Mesendoderm (in vitro differentiated cells): Measurements from ENCODE around the gene ARID3A.

Experiments
- DNase-seq: peaks from one replicate; pipeline ENCODE4 v3.0.0; 2013
- H2AK5ac ChIP-seq: 2 replicates; pipeline ENCODE4 v1.6.1; 2013; ENCODE audit warnings: low read length, inconsistent platforms
- H2BK120ac ChIP-seq: 2 replicates; pipeline ENCODE4 v1.6.1; 2013; ENCODE audit warnings: low read depth, mild to moderate bottlenecking, low read length, moderate library complexity, mixed read lengths
- H2BK15ac ChIP-seq: replicated peaks from 2 replicates; pipeline ENCODE4 v1.6.1; 2013; ENCODE audit warnings: low read depth, mild to moderate bottlenecking, moderate library complexity
- H2BK5ac ChIP-seq: 2 replicates; pipeline ENCODE4 v1.6.1; 2013; ENCODE audit warnings: low read length, inconsistent platforms
- H3K18ac ChIP-seq: 2 replicates; pipeline ENCODE4 v1.6.1; 2013; ENCODE audit warnings: mild to moderate bottlenecking, low read length, mixed read lengths
- H3K23ac ChIP-seq: one replicate; pipeline ENCODE4 v1.6.1; 2013; ENCODE audit warnings: low read length
- H3K27ac ChIP-seq: 2 replicates; pipeline ENCODE4 v1.5.1; 2013; ENCODE audit warnings: low read depth, mild to moderate bottlenecking, inconsistent platforms, low read length, moderate library complexity
- H3K27me3 ChIP-seq: 2 replicates; pipeline ENCODE4 v1.6.1; 2013; ENCODE audit warnings: low read length, control low read depth, mild to moderate bottlenecking, inconsistent platforms; ENCODE audit not compliant: insufficient read depth, poor library complexity
- H3K36me3 ChIP-seq: 2 replicates; pipeline ENCODE4 v1.6.1; 2013; ENCODE audit warnings: low read length, inconsistent platforms; ENCODE audit not compliant: control insufficient read depth, insufficient read depth
- H3K4ac ChIP-seq: one replicate; pipeline ENCODE4 v1.6.1; 2013; ENCODE audit warnings: low read depth, mild to moderate bottlenecking, low read length, moderate library complexity
- H3K4me1 ChIP-seq: 2 replicates; pipeline ENCODE4 v1.6.1; 2013; ENCODE audit warnings: low read depth, low read length, inconsistent platforms; ENCODE audit not compliant: control insufficient read depth
- H3K4me2 ChIP-seq: 2 replicates; pipeline ENCODE4 v1.6.1; 2013; ENCODE audit warnings: low read length
- H3K4me3 ChIP-seq: 2 replicates; pipeline ENCODE4 v1.5.1; 2013; ENCODE audit warnings: mild to moderate bottlenecking, low read length
- H3K56ac ChIP-seq: one replicate; pipeline ENCODE4 v1.6.1; 2013; ENCODE audit warnings: low read length
- H3K79me1 ChIP-seq: 2 replicates; pipeline ENCODE4 v1.6.1; 2013; ENCODE audit warnings: low read length, inconsistent platforms
- H3K79me2 ChIP-seq: 2 replicates; pipeline ENCODE4 v1.6.1; 2013; ENCODE audit warnings: mild to moderate bottlenecking, low read length; ENCODE audit not compliant: control insufficient read depth, insufficient read depth
- H3K9ac ChIP-seq: 2 replicates; pipeline ENCODE4 v1.6.1; 2013; ENCODE audit warnings: low read length, inconsistent platforms
- H4K5ac ChIP-seq: one replicate; pipeline ENCODE4 v1.6.1; 2013; ENCODE audit warnings: low read length
- H4K8ac ChIP-seq: one replicate; pipeline ENCODE4 v1.6.1; 2013; ENCODE audit warnings: low read depth, mild to moderate bottlenecking, control low read depth, low read length, moderate library complexity
- WGBS: extraction: QIAGEN DNeasy Blood & Tissue Kit; methylation state at CpG from one replicate; pipeline ENCODE4 v1.1.7; 2013; ENCODE audit warnings: low lambda C conversion rate, missing lambda C conversion rate; ENCODE audit not compliant: insufficient coverage; ENCODE audit errors: extremely low coverage; 5-methylcytosine and 5-hydroxymethylcytosine counted together

Gene ARID3A

DNA sequence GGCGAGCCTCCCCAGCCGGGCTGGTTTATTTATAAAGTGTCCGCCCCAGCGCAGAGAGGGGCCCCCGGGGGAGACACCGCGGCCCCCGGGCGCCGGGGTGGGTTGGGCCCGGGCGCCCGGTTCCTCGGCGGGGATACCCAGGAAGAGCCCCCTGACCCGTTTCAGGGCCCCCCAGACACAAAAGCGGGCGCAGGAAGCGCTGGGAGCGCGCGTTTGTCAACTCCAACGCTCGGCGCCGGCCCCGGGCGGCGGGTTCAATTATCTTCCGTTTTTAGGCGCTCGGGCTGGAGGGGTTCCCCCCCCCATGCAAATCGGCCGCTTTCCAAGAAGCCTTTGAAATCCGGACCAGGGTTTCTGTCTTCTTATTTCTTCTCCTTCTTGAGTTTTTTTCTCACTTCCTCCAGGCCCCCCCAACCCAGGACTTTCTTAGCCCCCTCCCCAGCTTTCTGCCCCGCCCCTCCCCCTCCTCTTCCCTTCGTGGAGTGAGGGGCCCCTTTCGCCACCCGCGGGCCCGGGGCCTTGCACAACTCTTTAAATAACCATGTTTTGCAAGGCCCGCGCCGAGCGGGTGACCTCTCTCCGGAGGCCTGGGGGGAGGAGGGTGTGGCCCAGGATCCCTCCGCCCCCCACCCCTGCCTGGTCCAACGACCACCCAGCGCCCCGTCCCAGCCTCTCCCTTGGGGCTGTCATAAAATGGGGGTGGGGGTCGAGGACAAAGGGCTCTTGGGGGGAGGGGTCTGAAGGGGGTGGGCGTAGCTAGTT is 935 bp downstream of the ARID3A start:
- Histone ChIP-seq H4K5ac (no peak overlapping the region), H3K79me1 (peaks cover 5% of the 10 kb centered on the region), H3K27ac (peak overlapping the region; percentile 92), H3K9ac (peak overlapping the region; percentile 93), H3K36me3 (peaks cover 2% of the 10 kb centered on the region), H2BK15ac (no peak overlapping the region), H2BK120ac (peak overlapping the region; percentile 96), H3K4me1 (no peaks in the 10 kb centered on the region), H2BK5ac (no peak overlapping the region), H3K18ac (peak overlapping the region; percentile 100), H3K27me3 (no peaks in the 10 kb centered on the region), H3K23ac (no peak overlapping the region), H2AK5ac (no peak overlapping the region), H3K4me2 (peak overlapping the region; percentile 31), H4K8ac (peak overlapping the region; percentile 76), H3K4ac (peak overlapping the region; percentile 99), H3K56ac (peak overlapping the region; percentile 89), H3K4me3 (peak overlapping the region; percentile 91), H3K79me2 (peaks cover 26% of the 10 kb centered on the region)
- no CpG with 5 or more reads among the region's 52 CpGs for WGBS
- DNase-seq: peak; percentile 69

DNA sequence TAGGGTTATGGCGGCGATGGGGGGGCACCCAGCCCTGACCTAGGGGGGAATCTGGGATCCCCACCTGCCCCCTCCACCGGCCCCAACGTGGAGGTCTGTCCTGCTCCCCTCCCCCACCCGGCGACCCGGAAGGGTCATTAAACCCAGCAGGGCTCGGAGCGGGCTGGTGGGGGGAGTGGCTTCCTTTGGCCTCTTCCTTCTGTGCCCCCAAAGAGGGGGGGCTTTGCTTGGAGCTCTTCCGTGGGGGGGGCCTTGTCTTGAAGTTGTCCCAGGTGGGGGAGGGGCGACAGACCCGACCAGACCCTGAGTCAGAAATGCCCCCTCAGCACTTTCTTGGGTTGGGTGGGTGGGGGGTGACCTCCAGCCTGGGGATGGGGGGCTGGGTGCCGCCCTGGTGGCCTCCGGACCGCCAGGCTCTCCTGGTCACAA is 1.5 kb downstream of the ARID3A start:
- Histone ChIP-seq H2BK5ac (peak overlapping the region; percentile 49), H3K9ac (peak overlapping the region; percentile 78), H3K27me3 (no peaks in the 10 kb centered on the region), H3K4ac (peak overlapping the region; percentile 99), H3K23ac (no peak overlapping the region), H3K27ac (peak overlapping the region; percentile 92), H2BK15ac (no peak overlapping the region), H3K56ac (peak overlapping the region; percentile 89), H3K4me1 (no peaks in the 10 kb centered on the region), H3K4me3 (peak overlapping the region; percentile 22), H2AK5ac (no peak overlapping the region), H3K4me2 (peak overlapping the region; percentile 29), H3K18ac (peak overlapping the region; percentile 100), H2BK120ac (peak overlapping the region; percentile 96), H3K36me3 (peaks cover 2% of the 10 kb centered on the region), H3K79me2 (peaks cover 32% of the 10 kb centered on the region), H3K79me1 (peaks cover 6% of the 10 kb centered on the region), H4K8ac (peak overlapping the region; percentile 76), H4K5ac (no peak overlapping the region)
- no CpG with 5 or more reads among the region's 15 CpGs for whole genome bisulfite sequencing
- DNase-seq: peak; percentile 67

DNA sequence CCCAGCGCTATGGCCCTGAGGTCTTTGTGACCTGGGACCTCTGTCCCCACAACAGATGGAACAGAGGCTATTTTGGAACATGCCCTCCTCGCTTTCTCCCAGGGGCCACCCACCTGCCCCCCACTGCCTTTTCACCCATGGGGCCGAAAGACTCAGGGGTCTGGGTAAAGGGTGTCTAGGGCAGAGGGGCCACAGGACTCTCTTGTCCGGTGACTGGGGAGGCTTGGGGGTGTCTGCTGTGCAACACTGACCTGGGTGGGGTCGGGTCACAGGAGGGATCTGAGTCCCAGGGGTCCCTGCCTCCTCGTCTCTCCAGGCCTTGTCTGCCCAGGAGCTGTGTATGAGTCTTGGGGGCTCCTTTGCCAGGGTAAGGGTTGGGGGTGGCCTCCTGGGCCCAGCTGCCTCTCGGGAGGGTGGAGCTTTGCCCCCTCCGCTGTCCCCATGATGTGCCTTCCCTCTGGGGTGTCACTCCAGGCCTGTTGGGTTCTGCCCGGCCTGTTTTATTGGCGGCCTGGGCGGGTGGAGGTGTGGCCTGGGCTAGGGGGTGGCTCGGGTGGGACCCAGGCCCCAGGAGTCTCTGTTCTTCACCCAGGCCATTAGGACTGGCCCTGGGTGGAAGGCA is 2.1 kb downstream of the ARID3A start:
- Histone ChIP-seq H2AK5ac (no peak overlapping the region), H3K4me3 (no peak overlapping the region), H3K79me1 (peaks cover 6% of the 10 kb centered on the region), H2BK120ac (peak overlapping the region; percentile 96), H3K23ac (peak overlapping the region; percentile 45), H3K9ac (peak overlapping the region; percentile 78), H3K4me1 (no peaks in the 10 kb centered on the region), H3K27me3 (no peaks in the 10 kb centered on the region), H3K79me2 (peaks cover 37% of the 10 kb centered on the region), H4K8ac (peak overlapping the region; percentile 76), H2BK15ac (no peak overlapping the region), H3K56ac (peak overlapping the region; percentile 89), H3K36me3 (peaks cover 2% of the 10 kb centered on the region), H3K18ac (peak overlapping the region; percentile 100), H3K4ac (peak overlapping the region; percentile 99), H3K27ac (peak overlapping the region; percentile 36), H2BK5ac (peak overlapping the region; percentile 49), H4K5ac (no peak overlapping the region), H3K4me2 (peak overlapping the region; percentile 18)
- no peak for DNase-seq
- WGBS: no CpG with 5 or more reads among the region's 12 CpGs

DNA sequence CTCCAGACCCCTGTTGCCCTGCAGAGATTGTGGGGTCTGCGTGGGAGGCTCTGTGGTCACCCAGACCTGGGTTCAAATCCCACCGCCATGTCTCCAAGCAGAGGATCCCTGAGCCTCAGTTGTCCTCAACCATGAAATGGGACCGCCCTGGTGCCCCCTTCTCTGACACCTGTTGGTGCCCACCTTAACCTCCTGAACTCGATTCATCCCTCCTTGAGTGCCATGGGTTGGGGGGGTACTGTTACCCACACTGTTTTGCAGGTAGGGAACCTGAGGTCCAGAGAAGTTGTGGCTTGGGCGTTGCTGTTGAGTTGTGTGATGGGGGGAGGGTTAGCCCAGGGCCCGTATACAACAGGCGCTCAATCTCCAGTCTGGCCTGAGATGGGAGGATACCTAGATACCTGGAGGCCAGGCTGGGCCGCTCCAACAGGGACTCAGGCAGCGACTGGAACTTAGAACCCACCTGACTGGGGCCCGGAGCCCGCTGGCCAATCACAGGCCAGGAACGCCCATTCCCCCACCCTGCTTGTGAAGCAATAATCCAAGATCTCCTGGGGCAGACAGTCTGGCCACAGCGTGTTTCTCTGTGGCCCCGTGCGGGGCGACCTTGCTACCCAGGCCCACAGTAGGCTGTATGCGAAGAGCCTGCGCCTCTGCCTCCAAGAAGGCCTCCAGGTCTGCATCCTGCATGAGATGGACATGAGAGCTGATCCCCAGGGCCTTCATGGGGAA is 2.8 kb downstream of the ARID3A start:
- H3K4me2 ChIP-seq: no peak overlapping the region
- H3K79me2 ChIP-seq: peaks cover 44% of the 10 kb centered on the region
- H3K36me3 ChIP-seq: peaks cover 2% of the 10 kb centered on the region
- no peak overlapping the region for H2BK120ac ChIP-seq
- no peak overlapping the region for H3K18ac ChIP-seq
- no peak overlapping the region for H4K5ac ChIP-seq
- no peak overlapping the region for H4K8ac ChIP-seq
- peak overlapping the region; percentile 15 for H3K56ac ChIP-seq
- H3K4me1 ChIP-seq: no peaks in the 10 kb centered on the region
- H3K9ac ChIP-seq: peak overlapping the region; percentile 27
- no CpG with 5 or more reads among the region's 18 CpGs for WGBS
- H3K27ac ChIP-seq: no peak overlapping the region
- H3K23ac ChIP-seq: no peak overlapping the region
- no peaks in the 10 kb centered on the region for H3K27me3 ChIP-seq
- no peak overlapping the region for H3K4ac ChIP-seq
- H3K79me1 ChIP-seq: peaks cover 6% of the 10 kb centered on the region
- H3K4me3 ChIP-seq: no peak overlapping the region
- no peak for DNase-seq
- H2BK15ac ChIP-seq: no peak overlapping the region
- H2BK5ac ChIP-seq: no peak overlapping the region
- no peak overlapping the region for H2AK5ac ChIP-seq

DNA sequence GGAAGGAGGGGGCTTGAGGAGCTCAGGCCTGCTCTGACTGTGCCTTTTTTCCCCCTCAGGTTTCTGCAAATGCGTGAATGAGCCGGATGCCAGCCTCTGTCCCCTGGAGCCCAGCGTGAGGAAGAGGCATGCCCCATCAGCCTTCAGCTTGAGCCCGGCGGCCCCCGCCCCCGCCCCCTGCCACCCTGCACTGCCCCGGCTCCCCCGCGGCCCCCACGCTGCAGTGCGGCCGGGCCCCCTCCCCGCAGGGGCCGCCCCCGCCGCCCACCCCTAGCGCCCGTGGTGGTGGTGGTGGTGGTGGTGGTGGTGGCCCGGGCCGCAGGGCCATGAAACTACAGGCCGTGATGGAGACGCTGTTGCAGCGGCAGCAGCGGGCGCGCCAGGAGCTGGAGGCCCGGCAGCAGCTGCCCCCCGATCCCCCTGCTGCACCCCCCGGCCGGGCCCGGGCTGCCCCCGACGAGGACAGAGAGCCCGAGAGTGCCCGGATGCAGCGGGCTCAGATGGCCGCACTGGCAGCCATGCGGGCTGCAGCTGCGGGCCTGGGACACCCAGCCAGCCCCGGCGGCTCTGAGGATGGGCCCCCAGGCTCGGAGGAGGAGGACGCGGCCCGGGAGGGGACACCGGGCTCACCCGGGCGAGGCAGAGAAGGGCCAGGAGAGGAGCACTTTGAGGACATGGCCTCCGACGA is 3.5 kb downstream of the ARID3A start:
- Histone ChIP-seq H3K23ac (no peak overlapping the region), H3K79me1 (peaks cover 6% of the 10 kb centered on the region), H4K8ac (no peak overlapping the region), H3K4me2 (no peak overlapping the region), H2BK5ac (no peak overlapping the region), H2BK15ac (no peak overlapping the region), H2AK5ac (no peak overlapping the region), H4K5ac (no peak overlapping the region), H3K79me2 (peaks cover 51% of the 10 kb centered on the region), H3K4me3 (no peak overlapping the region), H3K4ac (no peak overlapping the region), H3K18ac (no peak overlapping the region), H3K4me1 (no peaks in the 10 kb centered on the region), H3K56ac (no peak overlapping the region), H3K27me3 (no peaks in the 10 kb centered on the region), H2BK120ac (no peak overlapping the region), H3K9ac (no peak overlapping the region), H3K27ac (no peak overlapping the region), H3K36me3 (peaks cover 2% of the 10 kb centered on the region)
- WGBS: no CpG with 5 or more reads among the region's 51 CpGs
- DNase-seq: no peak
